Peyer's patch (tissue), 4 donors: ENCODE results near the gene ARF3. TPM values are rescaled to one million over a fixed set of nuclear protein-coding genes. Genes with fewer than 3 reads are reported as not detected.

ENCODE experiments used
- DNase-seq, 3 donors: peaks; one replicate each; pipeline ENCODE4 v3.0.0-alpha.2; 2017 to 2019
- H3K27ac ChIP-seq, 4 donors: fragments of 200-600 bp; sonication (generic); one replicate each; pipeline ENCODE4 v1.5.1; 2016 to 2019
- H3K27me3 ChIP-seq, 2 donors: fragments of 200-600 bp; sonication (generic); one replicate each; pipeline ENCODE4 v1.5.1; 2019
- H3K36me3 ChIP-seq, 3 donors: fragments of 200-600 bp; sonication (generic); one replicate each; pipeline ENCODE4 v1.5.1; 2016 to 2019
- H3K4me1 ChIP-seq, 4 donors: fragments of 200-600 bp; sonication (generic); one replicate each; pipeline ENCODE4 v1.5.1; 2016 to 2019
- H3K4me3 ChIP-seq, 4 donors: fragments of 200-600 bp; sonication (generic); 1 replicate in 3 of 4; 2 replicates in 1 of 4; pipeline ENCODE4 v1.5.1; 2016 to 2019; ENCODE audit warnings: mild to moderate bottlenecking in 1 of 4
- H3K9me3 ChIP-seq, 4 donors: fragments of 200-600 bp; sonication (generic); one replicate each; pipeline ENCODE4 v1.5.1; 2016 to 2019; ENCODE audit warnings: mild to moderate bottlenecking in 1 of 4
- POLR2A ChIP-seq, 2 donors: fragments of 450-650 bp; IDR thresholded peaks; one replicate each; pipeline ENCODE4 v1.5.1; 2017; ENCODE audit warnings: antibody characterized with exemption in 2 of 2, mild to moderate bottlenecking in 2 of 2, moderate library complexity in 2 of 2
- total RNA-seq, 4 donors: library from RNA; depleted of rRNA; stranded (reverse); fragments of >200 nt; gene quantifications; one replicate each; pipeline ENCODE4 v1.1.0, GENCODE V29; 2016
- TF ChIP-seq, protein P1 (sequence below), 6 experiments: fragments of 450-650 bp in 4 of 6; fragments of 200-600 bp in 2 of 6; sonication (generic) in 1 of 6; IDR thresholded peaks; one replicate each; pipeline ENCODE4 v1.5.1; 2017 to 2019; ENCODE audit warnings: antibody characterized with exemption in 6 of 6, mild to moderate bottlenecking in 3 of 6, moderate library complexity in 1 of 6

The ARF3 gene
- total RNA-seq, 4 donors from 2014 or later, result 49.3 to 217 (median 63.5) TPM

DNA sequence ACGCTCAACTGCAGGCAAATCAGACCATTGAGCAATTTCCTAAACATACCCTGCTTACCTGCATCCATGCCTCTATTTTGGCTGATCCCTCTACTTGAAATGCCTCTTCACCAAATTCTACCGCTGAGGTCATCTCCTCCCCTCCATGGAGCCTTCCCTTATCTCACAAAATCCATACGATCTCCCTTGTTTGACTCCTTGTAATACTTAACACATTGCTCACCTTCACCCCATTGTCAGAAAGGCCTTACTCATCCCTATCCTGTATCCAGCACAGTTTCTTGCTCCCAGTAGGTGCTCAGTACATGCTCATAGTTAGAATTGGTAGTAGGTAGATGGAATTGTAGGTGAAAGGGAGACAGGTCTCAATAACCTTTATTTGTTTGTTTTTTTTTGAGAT, 36.5 kb upstream of the ARF3 start:
- Histone ChIP-seq H3K27ac (no peak overlapping the region), H3K36me3 (no peaks in the 10 kb centered on the region), H3K4me3 (no peak overlapping the region), H3K4me1 (peaks cover 0 to 27% (median 23%) of the 10 kb centered on the region in 4 donors), H3K27me3 (peaks cover 0 to 22% of the 10 kb centered on the region in 2 donors), H3K9me3 (no peaks in the 10 kb centered on the region)
- TF ChIP-seq, protein P1, sequence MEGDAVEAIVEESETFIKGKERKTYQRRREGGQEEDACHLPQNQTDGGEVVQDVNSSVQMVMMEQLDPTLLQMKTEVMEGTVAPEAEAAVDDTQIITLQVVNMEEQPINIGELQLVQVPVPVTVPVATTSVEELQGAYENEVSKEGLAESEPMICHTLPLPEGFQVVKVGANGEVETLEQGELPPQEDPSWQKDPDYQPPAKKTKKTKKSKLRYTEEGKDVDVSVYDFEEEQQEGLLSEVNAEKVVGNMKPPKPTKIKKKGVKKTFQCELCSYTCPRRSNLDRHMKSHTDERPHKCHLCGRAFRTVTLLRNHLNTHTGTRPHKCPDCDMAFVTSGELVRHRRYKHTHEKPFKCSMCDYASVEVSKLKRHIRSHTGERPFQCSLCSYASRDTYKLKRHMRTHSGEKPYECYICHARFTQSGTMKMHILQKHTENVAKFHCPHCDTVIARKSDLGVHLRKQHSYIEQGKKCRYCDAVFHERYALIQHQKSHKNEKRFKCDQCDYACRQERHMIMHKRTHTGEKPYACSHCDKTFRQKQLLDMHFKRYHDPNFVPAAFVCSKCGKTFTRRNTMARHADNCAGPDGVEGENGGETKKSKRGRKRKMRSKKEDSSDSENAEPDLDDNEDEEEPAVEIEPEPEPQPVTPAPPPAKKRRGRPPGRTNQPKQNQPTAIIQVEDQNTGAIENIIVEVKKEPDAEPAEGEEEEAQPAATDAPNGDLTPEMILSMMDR (IDR thresholded peaks at IDR 0.05), result no peak
- no peak for TF ChIP-seq POLR2A (IDR thresholded peaks at IDR 0.05)
- DNase-seq, result no peak

DNA sequence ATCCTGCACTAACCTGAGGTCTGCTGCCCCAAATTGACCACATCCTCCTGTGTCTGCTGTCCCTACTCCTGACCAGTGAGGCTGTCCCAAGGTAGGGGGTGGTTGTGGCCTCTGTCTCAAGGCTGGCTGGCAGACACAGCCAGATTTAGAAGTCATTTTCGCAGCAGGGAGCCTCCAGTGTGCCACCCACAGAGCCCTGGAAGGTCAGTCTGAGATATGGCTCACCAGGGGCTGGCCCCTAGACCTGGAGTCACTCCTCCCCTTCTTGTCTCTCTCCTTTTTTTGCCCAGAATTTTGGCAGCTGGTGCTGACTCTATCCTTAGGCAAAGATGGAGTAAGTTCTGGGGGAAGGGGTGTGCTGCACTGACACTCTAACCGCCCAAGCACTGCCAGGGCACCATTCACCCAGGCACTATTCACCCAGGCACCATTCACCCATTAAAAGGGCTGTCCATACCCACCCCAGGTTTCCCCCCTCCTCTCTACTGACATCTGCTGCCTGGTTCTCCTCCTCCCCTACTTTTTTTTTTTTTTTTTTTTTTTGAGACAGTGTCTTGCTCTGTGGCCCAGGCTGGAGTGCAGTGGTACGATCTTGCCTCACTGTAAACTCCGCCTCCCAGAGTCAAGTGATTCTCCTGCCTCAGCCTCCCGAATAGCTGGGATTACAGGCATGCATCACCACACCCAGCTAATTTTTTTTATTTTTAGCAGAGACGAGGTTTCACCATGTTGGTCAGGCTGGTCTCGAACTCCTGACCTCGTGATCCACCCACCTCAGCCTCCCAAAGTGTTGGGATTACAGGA, 34.2 kb upstream of the ARF3 start:
- Histone ChIP-seq H3K4me1 (peaks cover 0 to 7% (median 3%) of the 10 kb centered on the region in 4 donors), H3K4me3 (no peak overlapping the region), H3K9me3 (no peaks in the 10 kb centered on the region), H3K36me3 (no peaks in the 10 kb centered on the region), H3K27ac (no peak overlapping the region), H3K27me3 (peaks cover 0 to 11% of the 10 kb centered on the region in 2 donors)
- TF ChIP-seq POLR2A (IDR thresholded peaks at IDR 0.05), result no peak
- TF ChIP-seq, protein P1 (IDR thresholded peaks at IDR 0.05), result no peak
- DNase-seq, result no peak

DNA sequence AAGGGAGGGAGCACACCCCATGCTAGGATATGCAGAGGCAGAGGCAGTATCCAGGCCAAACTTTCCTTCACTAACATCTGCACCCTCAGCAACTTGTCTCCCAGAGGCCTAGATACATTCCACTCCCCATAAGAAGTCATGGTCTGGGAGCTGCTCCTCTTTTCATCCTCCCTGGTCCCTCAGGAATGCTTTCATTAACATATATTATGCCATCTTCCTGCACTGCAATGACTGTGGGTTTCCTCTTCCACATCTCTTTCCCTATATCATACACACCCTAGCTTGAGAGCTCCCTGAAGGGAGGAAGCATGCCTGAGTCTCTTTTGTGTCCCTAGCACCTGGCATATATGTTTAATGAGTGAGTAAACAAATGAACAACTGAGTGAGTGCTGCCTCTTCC, 33.3 kb upstream of the ARF3 start:
- H3K9me3 ChIP-seq, result no peaks in the 10 kb centered on the region
- TF ChIP-seq POLR2A (IDR thresholded peaks at IDR 0.05), result no peak
- TF ChIP-seq, protein P1 (IDR thresholded peaks at IDR 0.05), result no peak
- no peak for DNase-seq
- H3K27me3 ChIP-seq, result peaks cover 0 to 11% of the 10 kb centered on the region in 2 donors
- H3K36me3 ChIP-seq, result no peaks in the 10 kb centered on the region
- peaks cover 0 to 8% (median 3%) of the 10 kb centered on the region in 4 donors for H3K4me1 ChIP-seq
- no peak overlapping the region for H3K27ac ChIP-seq
- no peak overlapping the region for H3K4me3 ChIP-seq

DNA sequence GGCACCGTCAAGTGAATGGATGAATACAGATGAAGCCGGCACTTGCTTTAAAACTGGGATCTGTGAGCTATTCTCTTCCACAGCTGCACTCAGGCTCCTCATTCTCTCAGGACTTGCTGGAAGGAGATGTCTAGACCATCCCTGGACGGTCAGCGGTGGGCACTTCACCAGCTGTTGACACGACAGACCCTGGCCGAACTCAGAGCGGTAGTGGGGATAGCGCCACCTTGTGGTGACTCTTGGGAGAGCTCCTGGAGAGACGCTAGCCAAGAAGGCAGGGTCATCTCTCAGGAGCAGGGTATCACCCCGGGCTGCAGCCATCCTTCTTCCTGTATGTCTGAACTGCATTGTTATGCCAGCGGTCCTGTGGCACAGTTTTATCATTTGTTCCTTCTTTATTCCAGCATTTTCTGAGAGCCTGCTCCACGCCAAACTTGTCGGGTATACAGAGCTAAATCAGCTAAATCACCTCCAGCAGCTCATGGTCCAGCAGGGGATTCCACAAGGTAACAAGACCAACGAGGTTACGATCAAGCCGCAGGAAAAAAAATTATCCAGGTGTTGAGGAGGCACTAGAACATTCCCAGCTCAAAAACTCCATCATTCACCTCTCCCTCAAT, 30.9 kb upstream of the ARF3 start:
- no peak overlapping the region for H3K27ac ChIP-seq
- no peaks in the 10 kb centered on the region for H3K36me3 ChIP-seq
- no peaks in the 10 kb centered on the region for H3K9me3 ChIP-seq
- H3K4me1 ChIP-seq, result peaks cover 0 to 4% (median 0%) of the 10 kb centered on the region in 4 donors
- no peaks in the 10 kb centered on the region for H3K27me3 ChIP-seq
- H3K4me3 ChIP-seq, result no peak overlapping the region
- peak; percentile 63 to 85 (median 81) for DNase-seq
- TF ChIP-seq, protein P1 (IDR thresholded peaks at IDR 0.05), result peak; percentile 54 to 83 (median 73)
- TF ChIP-seq POLR2A (IDR thresholded peaks at IDR 0.05), result no peak

- no peak for TF ChIP-seq POLR2A (IDR thresholded peaks at IDR 0.05)
- TF ChIP-seq, protein P1 (IDR thresholded peaks at IDR 0.05), result no peak
- H3K27ac ChIP-seq, result no peak overlapping the region
- H3K4me3 ChIP-seq, result no peak overlapping the region
- no peaks in the 10 kb centered on the region for H3K9me3 ChIP-seq
- H3K27me3 ChIP-seq, result peaks cover 0 to 4% of the 10 kb centered on the region in 2 donors
- H3K36me3 ChIP-seq, result no peaks in the 10 kb centered on the region
- DNase-seq, result no peak
- peaks cover 0 to 4% (median 0%) of the 10 kb centered on the region in 4 donors for H3K4me1 ChIP-seq
Measured at GRCh38 chr12:48986720-48987291, 29.5 kb upstream of the ARF3 start.
